ENCODE results near the gene ELMO1.

ELMO1 gene

DNA sequence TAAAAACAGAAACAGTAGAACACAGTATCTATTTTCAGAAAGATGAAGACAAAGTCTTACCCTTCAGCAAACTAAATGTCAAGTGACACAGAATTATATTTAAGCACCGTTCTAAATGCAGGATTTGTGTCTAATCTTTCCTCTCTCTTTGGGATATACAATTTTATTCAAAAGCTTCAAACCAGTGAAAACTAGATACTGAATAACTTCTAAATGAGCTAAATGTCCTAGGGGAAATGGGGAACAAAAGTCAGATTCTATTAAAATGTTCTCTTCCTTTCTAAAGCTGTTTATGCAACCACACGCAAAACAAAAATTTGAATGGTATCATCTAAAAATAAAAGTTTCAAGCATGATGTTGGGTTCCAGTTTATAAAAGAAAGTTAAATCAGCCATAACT, 588.0 kb downstream of the ELMO1 start:
- no peak for DNase-seq

DNA sequence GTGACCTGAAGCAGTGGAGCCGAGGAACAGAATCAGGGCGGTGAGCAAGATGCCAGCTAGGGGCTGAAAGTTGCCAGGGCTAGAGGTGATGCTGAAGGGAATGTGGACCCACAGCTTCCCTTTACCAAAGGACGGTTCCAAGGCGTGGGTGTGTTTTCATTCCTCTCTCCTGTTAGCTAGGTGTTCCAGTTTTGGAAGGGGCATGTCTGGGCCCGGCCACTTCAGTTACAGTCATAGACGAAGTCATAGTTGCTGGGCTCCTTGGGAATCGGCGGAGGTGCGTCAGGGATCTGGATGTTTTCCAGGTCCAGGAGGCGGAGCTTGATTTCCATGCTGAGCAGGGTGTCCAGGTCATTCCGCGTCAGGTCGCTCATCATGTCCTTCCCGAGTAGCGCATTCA, 593.3 kb downstream of the ELMO1 start:
- no peak for DNase-seq

DNA sequence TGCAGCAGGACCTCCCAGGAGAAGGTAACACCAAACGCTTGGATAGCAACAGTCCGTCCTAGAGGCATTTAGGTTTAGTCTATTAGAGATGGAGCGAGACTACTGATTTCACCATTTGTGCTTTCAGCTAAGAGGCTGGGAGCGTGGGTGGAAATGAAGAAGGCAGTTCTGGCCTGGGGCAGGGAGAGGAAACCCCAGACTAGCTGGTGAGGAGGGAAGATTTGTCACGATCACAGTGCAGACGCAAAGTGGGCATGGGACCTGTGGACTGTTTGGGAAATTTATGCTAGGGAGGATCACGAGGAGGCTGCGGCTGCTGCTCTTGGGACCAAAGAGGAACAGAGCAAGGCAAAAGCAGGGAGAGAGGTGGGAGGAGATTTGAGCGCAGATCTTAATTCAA, 594.0 kb downstream of the ELMO1 start:
- no peak for DNase-seq

DNA sequence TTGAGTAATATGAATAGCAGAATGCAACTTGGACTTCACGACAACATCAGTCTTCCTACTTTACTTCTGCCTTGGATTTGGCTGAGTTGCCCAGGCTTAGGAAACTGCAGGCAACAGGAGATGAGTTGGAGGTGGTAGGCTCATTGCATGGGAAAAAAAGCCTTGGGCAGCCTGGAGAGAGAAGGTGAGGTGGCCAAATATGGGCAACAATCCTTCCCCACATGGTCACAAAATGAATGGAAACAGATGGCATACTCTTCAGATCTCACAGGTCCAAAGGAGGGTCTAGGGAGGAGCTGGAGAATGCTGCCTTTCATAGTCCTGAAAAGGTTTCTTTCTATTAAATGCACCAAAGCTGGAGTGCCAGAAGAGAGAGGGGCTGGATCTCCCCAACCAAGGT, 595.7 kb downstream of the ELMO1 start:
- DNase-seq, result no peak

DNA sequence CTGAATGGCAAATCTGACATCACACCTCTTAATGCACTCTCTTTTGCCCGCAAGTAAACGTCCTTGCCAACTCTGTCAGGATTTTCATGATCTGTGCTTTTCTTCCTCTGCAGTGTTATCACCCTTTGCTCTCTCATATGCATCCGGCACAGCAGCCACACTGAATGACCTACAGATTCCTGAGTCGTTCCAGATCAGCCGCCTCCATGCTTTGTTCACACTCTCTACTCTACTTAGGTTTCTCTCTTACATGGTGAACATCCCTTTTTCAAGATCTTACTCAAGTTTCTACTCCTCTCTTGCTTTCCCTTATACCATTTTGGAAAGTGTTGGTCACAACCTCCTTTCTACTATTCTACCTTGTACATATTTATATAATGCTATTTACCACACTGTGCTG, 596.6 kb downstream of the ELMO1 start:
- DNase-seq, result no peak

DNA sequence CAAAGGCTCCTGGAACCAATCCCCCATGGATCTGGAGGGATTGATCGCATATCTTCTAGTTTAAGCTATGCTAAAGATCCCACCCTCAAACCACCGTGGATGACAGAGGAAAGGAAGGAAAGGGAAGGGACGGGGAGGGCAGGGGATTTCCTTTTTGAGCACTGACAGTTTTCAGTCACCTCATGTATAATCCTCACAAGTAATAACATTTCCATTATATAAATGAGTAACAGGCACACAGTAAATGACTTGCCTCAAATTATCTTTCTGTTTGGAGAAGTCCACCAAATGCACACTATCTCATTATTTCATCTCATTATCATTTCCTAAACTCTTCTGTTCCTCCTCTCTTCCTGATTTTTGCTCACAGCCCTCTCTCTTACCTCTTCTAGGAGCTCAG, 597.3 kb downstream of the ELMO1 start:
- DNase-seq, result no peak

DNA sequence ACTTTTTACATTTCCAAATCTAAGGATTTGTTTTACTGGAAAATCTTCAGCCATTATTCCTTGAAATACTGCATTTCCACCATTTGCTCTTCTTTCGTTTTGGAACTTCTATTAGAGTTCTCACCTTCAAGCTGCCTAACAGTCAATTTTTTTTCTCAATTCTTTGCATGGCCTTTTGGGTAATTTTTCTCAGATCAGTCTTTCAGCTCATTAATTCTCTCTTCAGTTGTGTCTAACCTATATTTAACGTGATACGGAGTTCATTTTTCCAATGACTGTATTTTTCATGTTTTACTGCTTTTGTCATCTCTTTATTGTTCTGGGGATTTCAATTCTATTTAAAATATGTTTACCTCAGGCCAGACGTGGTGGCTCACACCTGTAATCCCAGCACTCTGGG, 600.7 kb downstream of the ELMO1 start:
- no peak for DNase-seq

DNA sequence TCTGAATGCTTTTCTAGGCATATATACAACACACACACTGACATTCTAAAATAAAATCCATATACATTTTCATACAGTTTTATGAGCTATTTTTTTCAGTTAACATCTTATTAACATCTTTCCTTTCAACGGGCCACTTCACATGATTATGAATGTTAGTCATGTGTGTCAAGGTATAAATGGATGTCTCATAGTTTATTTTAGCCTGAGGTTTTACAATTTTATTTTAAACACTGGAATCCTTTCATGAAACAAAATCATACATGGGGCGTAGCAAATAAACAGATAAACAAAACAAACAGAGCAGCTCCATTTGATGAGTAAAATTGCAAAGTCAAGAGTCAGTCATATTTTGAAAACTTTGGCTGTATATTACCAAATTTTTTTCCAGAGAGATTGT, 604.3 kb downstream of the ELMO1 start:
- DNase-seq, result no peak

DNA sequence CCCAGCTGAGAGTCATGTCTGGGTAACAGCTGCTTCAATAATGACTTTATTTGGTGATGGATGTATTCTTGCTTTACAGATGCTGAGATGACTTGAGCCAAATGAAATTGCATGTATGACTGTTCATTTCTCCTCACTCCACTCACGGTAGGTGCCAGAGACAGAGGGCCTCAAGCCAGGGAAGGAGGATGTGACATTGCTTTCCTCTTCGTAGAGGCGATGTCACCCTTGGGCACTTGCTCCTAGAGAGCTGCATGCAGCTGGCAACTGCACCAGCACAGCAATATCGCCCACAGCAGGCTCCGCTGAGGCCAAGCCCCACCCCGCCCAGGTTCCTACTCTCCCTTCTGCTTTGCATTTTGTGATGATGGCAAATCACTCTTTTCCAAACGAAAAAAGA, 607.8 kb downstream of the ELMO1 start:
- DNase-seq, result no peak

DNA sequence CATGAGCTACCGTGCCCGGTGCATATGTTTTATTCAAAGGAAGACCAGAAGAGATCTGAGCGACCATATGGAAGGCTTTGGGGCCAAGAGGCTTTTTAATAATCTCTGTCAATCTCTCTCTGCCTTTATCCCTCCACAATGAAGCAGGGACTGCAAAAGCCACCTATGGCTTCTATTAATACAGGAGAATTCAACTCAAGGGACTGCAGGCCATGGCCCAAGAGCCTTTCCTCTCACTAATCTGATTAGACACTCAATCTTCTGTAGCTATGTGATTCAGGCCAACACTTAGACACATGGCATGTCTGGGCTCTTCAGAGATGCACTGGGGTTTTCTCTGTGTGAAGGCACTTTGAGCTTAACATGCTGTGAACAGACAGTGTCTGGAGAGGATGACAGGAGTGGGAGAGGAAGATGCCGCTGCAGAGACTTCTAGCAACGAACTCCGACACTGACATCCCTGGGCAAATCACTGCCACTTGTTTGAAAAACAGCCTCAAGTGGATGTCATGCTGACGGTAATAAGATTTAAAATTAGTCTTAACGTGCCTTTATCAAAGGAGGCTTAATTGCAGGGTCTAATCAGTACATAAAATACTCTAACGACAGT, 609.9 kb downstream of the ELMO1 start:
- no peak for DNase-seq

DNA sequence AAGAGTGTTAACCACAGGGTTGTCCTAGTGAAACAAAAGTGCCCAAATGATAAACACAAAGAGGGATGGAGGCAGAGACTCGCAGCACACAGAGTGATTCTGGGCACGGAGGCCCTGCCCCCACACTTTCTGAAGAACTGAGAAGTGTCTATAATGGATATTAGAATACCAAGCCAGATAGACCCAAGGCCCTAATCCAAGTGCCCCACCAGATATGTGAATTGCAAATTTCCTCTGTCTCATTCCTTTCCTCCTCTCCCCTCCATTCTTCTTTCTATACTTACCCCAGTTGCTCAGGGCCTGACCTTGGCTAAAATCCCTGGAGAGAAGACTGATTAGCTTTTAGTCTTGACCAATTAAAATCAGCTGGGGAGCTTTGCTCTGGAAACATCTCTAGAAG, 617.6 kb downstream of the ELMO1 start:
- no peak for DNase-seq

DNA sequence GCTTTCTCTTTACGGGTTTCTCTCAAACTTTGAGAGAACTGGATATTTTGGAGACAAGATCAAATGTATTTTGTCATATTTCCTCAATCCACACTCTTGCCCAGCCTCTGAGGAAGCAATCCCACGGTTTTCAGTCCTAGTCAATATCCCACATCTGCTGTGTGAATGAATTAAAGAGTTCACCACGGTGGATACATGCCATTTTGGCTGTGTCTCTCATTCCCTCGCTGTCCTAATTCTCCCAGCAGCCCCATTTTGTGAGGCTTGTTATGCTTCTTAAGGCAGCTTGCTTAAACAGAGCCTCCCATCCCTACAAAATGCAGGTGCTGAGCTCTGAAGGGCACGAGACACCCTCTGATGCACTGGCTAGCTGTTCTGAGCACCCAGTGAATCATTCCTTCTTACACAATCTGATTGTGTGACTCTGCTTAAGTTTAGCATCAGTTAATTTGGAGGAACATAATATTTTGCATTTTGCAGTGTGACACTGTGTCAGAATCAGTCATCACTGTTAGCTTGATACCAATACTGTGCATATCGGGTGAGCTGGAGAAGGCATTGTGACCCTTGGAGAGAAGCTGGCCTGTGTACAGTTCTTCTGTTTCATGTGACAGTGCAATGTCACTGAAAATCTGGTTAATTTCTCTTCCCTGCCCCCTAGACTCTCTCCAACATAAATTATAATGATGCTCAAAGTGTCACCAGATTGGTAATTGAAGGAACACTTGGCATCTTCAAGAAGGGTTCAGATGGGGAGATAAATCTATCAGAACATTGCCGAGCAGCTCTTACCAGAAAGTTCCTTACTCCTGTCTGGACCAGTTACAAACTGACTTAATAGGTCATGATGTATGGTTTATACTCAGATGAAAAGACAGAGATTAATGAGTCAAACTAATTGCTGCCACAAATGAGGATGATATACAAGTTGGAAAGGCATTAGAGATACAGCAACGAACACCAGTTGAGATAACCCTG, 620.6 kb downstream of the ELMO1 start:
- no peak for DNase-seq

DNA sequence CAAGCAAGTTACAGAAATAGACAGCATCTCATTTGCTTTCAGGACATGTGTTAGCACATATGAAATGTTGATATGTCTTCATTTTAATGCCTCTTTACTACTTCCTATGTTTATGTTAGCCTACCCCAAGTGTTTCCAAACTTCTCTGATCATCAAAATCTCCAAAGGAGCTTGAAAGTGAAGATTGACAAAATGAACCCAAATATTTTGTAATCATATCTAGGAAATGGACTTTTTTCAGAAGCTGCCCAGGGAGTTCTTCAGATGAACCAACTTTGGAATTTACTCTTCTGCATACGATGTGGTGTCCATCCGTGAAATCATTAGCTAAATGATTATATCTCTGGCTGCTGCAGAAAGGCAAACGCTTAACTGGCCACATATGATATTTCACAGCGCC, 623.2 kb downstream of the ELMO1 start:
- no peak for DNase-seq

DNA sequence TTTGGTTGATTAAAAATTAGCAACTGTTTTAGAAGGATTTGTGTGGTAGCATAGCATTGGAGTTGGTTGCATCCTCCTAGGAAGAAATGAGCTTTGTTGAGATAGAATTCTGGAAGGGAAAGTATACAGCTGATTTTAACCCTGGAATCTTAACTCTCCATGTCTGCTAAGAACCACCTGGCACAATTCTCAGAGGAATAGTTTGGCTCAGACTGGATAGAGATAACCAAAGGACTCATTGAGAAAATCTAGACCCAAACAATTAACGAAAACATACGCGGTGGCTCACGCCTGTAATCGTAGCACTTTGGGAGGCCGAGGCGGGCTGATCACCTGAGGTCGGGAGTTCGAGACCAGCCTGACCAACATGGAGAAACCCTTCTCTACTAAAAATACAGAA, 625.3 kb downstream of the ELMO1 start:
- no peak for DNase-seq

DNA sequence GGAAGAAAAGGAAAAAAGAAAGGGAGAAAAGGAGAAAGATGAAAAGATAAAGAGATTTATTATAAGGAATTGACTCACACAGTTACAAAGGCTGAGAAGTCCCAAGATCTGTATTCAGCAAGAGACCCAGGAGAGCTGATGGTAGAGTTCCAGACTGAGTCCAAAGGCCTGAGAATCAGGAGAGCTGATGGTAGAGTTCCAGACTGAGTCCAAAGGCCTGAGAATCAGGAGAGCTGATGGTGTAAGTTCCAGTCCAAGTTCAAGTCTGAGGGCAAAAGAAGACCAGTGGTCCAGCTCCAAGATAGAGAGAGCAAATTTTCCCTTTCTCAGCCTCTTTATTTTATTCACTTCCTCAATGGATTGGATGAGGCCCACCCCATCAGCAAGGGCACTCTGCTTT, 627.0 kb downstream of the ELMO1 start:
- DNase-seq, result no peak

DNA sequence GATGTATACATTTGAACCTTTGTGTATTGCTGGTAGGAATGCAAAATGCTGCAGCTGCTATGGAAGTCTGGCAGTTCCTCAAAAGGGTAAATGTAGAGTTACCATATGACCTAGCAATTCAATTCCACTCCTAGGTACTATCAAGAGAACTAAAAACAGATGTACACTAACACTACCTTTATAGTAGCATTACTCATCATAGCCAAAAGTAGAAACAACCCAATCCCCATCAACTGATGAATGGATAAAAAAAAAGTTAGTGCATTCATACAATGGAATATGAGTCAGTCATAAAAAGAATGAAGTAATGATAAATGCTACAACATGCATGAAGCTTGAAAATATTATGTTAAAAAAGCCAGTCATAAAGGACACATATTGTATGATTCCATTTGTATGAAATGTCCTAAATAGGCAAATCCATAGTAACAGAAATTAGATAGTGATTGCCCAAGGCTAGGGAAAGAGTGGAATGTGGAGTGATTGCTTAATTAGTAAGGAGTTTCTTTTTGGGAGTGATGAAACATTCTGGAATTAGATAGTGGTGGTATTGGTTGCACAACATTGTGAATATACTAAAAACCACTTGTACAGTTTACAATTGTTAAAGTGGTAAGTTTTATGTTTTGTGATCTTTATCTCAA, 628.0 kb downstream of the ELMO1 start:
- DNase-seq, result no peak

DNA sequence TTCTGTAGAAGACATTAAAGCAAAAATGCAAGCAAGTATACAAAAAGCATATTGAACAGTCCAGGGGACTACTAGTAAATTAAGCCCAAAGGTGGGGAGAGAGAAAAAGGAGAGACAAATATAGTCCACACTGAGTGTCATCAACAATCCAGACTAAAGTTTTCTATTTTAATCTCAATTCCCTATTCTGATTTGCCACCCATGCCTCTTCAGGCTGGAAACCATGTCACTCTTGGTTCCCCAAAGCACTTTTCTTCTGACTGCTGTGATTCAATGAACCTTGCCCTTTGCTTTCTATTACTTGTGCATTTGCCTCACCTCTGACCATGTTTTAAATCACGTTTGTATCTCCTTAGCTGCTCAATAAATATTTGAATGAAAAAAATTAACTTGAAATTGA, 629.0 kb downstream of the ELMO1 start:
- no peak for DNase-seq

DNA sequence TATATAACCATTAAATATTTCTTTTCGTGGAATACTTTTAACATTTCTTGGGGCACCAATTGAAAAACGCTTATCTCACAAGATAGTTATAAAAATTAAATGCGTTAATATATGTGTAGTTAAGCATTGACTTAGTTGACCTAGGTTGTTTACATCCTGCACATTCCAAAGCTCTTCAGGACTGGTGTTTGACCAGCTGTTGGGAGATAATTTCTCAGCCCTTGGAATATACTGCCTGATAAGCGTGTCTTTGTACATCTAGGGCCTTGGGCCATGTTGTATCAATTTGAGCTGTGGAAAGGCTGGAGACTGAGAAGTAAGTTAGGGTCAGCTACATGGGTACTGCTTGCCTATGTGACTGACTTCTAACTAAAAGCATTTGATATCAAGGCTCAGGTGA, 634.4 kb downstream of the ELMO1 start:
- DNase-seq, result no peak

DNA sequence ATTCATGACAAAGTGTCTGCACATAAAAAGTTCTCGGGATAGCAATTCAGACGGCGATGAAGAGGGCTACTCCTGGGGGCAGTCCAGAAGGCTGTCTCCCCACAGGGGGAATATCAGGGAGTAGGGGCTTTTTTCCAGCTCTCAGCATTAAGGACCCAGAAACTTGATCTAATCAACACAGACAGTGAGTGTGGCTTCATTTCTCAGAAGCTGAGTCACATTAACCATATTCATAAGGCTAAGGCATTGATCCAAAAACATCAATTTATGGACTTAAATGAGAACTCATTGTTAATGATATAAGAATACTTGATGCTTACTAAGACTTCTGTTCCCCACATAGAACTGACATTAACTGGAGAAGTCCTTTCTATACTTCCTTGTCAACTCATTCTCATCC, 636.9 kb downstream of the ELMO1 start:
- DNase-seq, result no peak

DNA sequence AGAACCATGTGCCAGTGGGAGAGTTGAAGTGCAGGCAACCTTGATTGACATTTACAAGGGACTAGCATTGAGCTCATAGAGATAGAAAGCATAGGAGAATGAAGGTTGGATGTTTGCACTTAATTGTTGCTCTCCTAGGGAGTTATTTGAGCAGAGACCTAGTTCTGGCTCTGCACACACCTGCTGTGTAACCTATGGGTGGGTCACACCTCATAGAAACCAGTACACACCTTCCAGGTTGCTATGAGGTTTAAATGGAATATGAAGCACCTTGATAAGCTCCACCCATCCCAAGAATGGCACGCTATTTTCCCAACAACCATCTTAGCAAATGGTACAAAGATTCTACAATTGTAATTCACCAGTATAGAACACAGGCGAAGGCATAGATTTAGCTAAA, 638.2 kb downstream of the ELMO1 start:
- DNase-seq, result no peak

DNA sequence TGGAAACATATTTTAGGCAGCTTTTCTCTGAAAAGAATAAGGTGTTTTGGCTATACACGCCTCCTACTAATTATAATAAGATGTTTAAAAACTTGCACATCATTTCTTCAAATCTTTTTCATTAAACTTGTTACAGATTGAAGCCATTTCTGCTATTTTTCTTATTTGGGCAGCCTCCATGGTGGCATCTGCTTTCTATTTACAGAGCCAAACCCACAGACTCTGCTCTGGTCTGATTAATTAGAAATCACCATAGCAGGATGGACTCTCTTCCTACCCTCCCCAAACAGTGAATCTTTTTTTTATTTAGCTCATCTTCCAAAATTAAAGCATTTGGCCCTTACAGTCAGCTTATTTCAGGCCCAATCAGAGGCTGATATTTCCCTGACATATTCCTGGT, 638.6 kb downstream of the ELMO1 start:
- DNase-seq, result no peak

DNA sequence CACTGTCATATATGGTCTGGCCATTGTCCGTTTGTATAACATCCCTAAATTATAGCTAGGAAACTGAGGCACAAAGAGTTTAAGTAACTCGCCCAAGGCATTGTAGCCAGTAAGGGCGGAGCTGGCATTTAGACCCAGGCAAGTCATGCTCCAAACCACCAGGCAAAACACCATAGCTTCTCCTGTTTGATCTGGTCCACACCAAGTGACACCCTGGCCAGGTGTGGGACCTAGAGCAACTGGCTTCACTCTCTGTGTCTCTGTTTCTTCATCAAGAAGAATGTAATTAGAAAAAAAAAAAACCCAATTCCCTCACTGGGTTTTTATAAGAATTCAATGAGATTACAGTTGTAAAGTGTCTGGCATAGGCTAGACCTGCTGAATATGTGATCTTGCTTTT, 639.2 kb downstream of the ELMO1 start:
- no peak for DNase-seq

DNA sequence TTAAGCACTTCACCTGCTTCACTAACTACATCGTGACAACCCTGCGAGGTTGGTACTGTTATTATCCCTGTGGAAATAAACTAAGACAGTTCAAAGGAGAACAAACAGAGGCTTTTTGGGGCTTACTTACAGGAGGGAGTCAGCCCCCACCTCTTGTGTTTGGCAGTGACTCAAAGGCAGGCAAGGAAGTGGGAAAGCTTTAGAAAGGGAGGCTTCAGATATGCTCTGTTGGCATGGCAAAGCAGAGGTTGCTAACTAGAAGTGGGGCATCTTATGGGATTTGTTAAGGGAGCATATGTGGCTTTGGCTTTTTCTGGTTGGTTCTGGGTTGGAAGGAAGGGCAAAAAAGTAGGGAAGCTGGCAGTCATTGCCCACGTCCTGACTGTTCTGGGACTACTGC, 639.6 kb downstream of the ELMO1 start:
- no peak for DNase-seq

DNA sequence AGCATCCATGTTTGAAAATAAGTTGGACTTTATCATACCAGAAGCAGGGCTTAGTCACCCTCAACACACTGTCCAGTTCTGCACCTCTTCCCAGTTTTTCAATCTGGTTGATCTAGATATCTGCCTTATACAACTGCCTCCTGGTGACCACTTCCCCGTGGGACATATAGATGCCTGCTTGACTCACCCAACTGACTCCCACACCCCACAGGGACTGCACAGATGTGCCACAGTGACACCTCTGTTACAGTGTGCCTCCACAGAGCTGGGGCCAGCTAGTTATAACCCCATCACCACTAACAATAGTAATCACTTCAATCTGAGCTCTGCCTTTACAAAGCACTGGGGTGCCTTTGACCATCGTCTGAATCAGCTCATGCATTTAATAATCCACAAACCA, 641.8 kb downstream of the ELMO1 start:
- no peak for DNase-seq
